Measurements from ENCODE around the gene PITPNC1.

The PITPNC1 gene

DNA sequence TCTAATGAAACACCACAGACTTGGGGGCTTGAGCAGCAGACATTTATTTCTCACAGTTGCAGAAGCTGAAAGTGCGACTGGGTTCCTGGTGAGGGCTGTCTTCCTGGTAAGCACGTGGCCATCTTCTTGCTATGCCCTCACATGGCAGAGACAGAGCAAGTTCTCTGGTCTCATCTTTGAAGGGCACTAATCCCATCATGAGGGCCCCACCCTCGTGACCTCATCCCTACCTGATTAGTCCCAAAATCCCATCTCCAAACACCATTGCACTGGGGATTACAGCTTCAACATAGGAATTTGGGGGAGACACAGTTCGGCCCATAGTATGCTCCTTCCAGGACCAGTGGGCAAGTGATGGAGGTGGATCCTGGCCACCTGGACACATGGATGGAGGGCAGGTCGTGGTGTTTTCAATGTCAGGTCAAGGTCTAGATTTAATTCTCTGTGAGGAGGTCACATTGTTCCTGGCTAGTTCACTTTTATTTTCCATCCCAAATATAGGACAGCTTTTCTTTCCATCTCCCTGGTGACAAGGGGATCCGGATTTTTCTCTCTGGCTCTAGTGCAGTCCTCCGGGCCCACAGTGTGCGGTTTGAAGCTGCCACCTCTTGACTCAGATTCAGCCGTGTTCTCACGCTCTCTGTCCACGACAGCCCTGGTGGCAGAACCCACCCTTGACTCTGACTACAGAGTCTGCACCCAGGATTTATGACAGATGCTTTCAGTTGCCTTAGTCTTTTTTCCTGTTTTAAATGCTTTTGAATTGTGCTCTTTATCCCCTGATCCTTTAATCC, 180.2 kb downstream of the PITPNC1 start:
- Mint-ChIP-seq H3K4me3 (no peak overlapping the region), H3K27me3 (no peaks in the 10 kb centered on the region), H3K4me1 (no peaks in the 10 kb centered on the region), H3K9me3 (peaks cover 6% of the 10 kb centered on the region), H3K36me3 (peaks cover 34% of the 10 kb centered on the region), H3K27ac (no peak overlapping the region)
- no peak for ATAC-seq

DNA sequence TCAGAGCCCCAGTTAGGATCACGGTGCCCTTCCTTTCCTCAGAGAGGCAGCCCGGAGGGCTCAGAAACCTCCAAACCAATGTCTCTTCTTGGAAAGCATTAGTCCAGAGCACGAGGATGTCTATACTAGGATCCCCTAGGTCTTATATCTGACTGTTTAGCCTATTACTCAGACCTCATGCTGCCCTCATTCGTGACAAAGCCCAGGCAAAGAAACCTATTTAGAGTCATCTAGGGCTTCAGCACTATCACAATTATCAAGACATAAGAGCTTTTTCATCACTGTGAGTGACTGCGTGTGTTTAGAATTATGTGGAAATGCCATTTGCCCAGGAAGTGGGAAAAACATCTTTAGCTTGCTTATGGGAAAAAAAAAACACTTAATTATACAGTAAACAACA, 180.8 kb downstream of the PITPNC1 start:
- H3K9me3 Mint-ChIP-seq = peaks cover 6% of the 10 kb centered on the region

DNA sequence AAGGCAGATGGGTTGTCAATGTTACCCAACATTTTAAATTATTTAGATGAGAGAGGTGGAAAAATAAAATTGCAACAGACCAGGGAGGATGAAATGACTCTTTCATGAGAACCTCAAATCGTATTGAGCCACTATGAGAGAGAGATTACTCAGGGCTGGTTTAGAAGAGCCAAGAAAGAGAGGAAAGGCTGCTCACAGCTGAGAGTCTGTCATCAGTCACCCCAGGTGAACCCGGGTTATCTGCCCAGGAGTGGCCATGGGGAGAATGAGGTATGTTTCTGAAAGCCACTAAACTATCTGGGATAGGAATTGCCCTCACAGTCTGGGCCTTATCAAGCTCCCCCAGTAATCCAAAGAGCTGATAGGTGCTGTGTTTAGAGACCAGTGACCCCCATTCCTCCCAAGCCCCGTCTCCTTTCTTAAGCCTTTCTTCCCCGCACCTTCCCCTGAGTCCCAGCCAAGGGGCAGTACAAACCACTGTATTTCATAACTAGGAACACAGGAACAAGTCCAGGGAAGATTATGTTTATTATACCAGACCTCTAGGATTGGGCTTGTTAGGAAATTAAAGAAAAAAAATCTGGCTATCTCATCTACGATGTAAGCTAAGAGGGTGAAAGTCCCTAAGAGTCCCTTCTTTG, 181.8 kb downstream of the PITPNC1 start:
- no peak overlapping the region for H3K4me3 Mint-ChIP-seq
- peaks cover 34% of the 10 kb centered on the region for H3K36me3 Mint-ChIP-seq
- no peak overlapping the region for H3K27ac Mint-ChIP-seq
- no peaks in the 10 kb centered on the region for H3K27me3 Mint-ChIP-seq
- no peaks in the 10 kb centered on the region for H3K4me1 Mint-ChIP-seq
- peaks cover 6% of the 10 kb centered on the region for H3K9me3 Mint-ChIP-seq
- no peak for ATAC-seq

More for the DNA sequence above, 180.8 kb downstream of the PITPNC1 start:
- no peak overlapping the region for H3K27ac Mint-ChIP-seq
- H3K4me1 Mint-ChIP-seq = no peaks in the 10 kb centered on the region
- no peak for ATAC-seq
- H3K4me3 Mint-ChIP-seq = no peak overlapping the region
- peaks cover 34% of the 10 kb centered on the region for H3K36me3 Mint-ChIP-seq
- H3K27me3 Mint-ChIP-seq = no peaks in the 10 kb centered on the region

DNA sequence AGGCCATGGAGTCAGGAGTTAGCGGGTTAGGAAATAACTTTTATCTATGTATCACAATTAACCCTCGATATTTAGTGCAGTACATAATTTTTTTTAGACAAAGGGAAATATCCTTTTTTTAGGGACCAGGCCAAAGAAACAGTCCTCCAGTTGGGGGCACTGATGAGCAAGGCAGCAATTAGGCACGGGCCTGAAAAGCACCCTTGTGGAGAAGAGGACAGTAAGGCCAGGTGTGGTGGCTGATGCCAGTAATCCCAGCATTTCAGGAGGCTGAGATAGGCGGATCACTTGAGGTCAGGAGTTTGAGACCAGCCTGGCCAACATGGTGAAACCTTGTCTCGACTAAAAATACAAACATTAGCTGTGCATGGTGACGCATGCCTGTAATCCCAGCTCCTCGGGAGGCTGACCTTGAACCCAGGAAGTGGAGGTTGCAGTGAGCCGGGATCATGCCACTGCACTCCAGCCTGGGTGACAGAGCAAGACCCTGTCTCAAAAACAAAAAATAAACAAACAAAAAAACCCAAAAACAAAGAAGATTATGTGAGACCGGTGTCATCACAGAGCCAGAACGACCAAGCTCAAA, 182.4 kb downstream of the PITPNC1 start:
- Mint-ChIP-seq H3K27me3 (no peaks in the 10 kb centered on the region), H3K9me3 (peaks cover 6% of the 10 kb centered on the region), H3K27ac (no peak overlapping the region), H3K4me3 (no peak overlapping the region), H3K36me3 (peaks cover 32% of the 10 kb centered on the region), H3K4me1 (no peaks in the 10 kb centered on the region)
- no peak for ATAC-seq

DNA sequence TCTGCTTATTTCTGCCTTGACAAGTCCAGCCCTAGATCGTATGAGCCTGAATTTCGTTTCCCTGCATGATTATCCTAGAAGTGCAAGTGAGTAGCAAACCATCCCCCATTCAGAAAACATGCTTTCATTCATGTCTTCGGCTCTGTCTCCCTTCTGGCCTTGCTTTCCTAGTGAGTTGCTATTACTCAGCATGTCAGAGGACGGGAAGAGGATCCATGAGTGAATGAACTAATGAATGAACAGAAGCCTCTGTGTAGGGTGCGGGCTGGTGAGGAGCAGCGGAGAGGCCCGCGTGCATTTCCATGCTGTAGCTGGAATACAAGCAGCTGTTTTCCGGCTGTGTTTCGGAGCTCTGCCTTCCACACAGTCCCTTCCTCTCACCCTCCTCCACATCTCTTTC, 184.9 kb downstream of the PITPNC1 start:
- H3K4me1 Mint-ChIP-seq = no peaks in the 10 kb centered on the region
- peaks cover 2% of the 10 kb centered on the region for H3K9me3 Mint-ChIP-seq
- no peak overlapping the region for H3K4me3 Mint-ChIP-seq
- ATAC-seq = no peak
- H3K27me3 Mint-ChIP-seq = no peaks in the 10 kb centered on the region
- no peak overlapping the region for H3K27ac Mint-ChIP-seq
- H3K36me3 Mint-ChIP-seq = peaks cover 17% of the 10 kb centered on the region

DNA sequence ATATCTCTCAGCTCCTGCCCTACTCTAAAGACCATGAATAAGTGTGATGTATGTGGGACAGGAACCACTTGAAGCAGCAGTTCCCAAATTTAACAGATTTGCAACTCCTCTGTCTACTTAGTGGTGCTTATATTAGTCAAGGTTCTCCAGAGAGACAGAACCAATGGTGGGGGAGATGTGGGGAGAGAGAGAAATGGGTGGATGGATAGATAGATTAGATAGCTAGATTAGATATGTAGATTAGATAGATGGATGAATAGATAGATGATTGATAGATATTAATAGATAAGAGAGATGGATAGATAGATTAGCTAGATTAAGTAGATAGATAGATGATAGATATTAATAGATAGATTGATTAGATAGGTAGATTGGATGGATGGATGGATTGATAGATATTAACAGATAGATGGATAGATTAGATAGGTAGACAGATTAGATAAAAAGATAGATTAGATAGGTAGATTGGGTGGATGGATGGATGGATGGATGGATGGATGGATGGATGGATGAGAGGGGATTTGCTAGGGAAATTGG, 186.7 kb downstream of the PITPNC1 start:
- Mint-ChIP-seq H3K36me3 (peaks cover 12% of the 10 kb centered on the region), H3K9me3 (no peaks in the 10 kb centered on the region), H3K4me1 (peaks cover 4% of the 10 kb centered on the region), H3K4me3 (no peak overlapping the region), H3K27me3 (no peaks in the 10 kb centered on the region), H3K27ac (no peak overlapping the region)
- ATAC-seq = no peak

DNA sequence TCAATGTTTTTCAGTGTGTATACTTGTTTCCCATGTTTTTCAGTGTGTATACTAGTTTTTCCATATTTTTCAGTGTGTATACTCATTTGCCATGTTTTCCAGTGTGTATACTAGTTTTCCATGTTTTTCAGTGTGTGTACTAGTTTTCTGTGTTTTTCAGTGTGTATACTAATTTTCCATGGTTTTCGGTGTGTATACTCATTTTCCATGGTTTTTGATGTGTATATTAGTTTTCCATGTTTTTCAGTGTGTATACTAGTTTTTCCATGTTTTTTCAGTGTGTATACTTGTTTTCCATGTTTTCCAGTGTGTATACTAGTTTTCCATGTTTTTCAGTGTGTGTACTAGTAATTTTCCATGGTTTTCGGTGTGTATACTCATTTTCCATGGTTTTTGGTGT, 188.0 kb downstream of the PITPNC1 start:
- peaks cover 12% of the 10 kb centered on the region for H3K36me3 Mint-ChIP-seq
- no peak for ATAC-seq
- no peak overlapping the region for H3K27ac Mint-ChIP-seq
- no peak overlapping the region for H3K4me3 Mint-ChIP-seq
- H3K27me3 Mint-ChIP-seq = no peaks in the 10 kb centered on the region
- no peaks in the 10 kb centered on the region for H3K9me3 Mint-ChIP-seq
- peaks cover 17% of the 10 kb centered on the region for H3K4me1 Mint-ChIP-seq

DNA sequence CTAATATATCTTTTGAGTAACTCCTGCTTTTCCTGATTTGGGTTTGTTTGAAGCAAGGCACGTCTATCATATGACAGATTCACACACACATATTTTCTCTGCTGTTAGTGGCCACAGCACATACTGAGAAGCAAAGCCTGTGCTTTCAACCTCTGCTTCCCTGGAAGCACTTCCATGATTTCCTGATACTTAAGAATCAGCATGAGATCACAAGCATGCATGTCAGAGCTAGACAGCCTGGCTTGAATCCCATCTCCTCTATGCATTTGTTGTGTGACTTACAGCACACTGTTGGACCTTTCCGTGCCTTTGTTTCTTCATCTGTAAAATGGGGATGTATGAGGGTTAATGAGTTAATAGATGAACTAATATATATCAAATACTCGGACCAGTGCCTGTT, 189.6 kb downstream of the PITPNC1 start:
- H3K36me3 Mint-ChIP-seq = peaks cover 12% of the 10 kb centered on the region
- H3K4me1 Mint-ChIP-seq = peaks cover 33% of the 10 kb centered on the region
- no peaks in the 10 kb centered on the region for H3K9me3 Mint-ChIP-seq
- no peaks in the 10 kb centered on the region for H3K27me3 Mint-ChIP-seq
- no peak overlapping the region for H3K27ac Mint-ChIP-seq
- H3K4me3 Mint-ChIP-seq = no peak overlapping the region
- ATAC-seq = no peak

DNA sequence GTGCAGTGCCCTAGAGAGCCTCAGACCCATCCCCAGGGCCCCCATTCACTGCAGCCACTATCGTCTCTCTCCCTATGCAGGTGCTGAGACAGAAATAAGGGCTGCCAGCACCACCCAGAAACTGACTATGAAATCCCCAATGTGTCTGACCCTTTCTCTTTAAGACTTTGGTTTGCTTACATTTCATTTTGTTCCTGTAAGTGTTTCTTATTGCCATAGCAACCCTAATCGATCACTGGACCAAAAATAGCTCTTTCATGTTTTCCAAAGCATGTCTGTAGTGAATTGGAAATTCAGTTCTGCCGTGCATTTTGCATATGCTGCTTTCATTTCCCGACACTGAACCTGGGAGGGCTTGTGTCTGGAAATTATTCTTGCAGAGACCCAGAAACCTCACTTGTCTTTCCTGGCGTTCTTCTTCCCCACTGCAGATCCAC, 192.0 kb downstream of the PITPNC1 start:
- no peaks in the 10 kb centered on the region for H3K9me3 Mint-ChIP-seq
- peak overlapping the region; percentile 57 for H3K4me3 Mint-ChIP-seq
- peaks cover 21% of the 10 kb centered on the region for H3K36me3 Mint-ChIP-seq
- H3K4me1 Mint-ChIP-seq = peaks cover 55% of the 10 kb centered on the region
- ATAC-seq = peak; percentile 67
- H3K27ac Mint-ChIP-seq = peak overlapping the region; percentile 87
- H3K27me3 Mint-ChIP-seq = peaks cover 18% of the 10 kb centered on the region

DNA sequence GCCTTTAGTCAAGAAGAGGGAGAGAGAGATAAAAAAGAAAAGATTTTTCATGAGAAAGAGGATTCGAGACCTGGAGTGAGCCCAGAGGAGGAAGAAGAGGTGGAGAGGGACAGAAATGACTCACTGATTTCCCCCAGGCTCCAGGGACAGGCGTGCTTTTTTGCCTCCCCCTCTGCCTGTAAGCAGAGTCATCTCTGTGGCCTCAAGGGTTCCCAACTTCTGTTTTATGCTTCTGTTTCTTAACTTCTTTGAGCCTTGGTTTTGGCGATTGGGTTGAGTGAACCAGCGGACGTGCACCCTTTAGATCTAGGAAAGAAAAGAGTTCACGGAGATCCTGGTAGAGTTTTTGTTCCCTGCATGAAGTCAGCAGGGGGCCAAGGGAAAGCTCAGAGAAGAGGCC, 192.8 kb downstream of the PITPNC1 start:
- ATAC-seq = peak; percentile 63
- Mint-ChIP-seq H3K27me3 (peaks cover 18% of the 10 kb centered on the region), H3K27ac (peak overlapping the region; percentile 87), H3K9me3 (no peaks in the 10 kb centered on the region), H3K36me3 (peaks cover 21% of the 10 kb centered on the region), H3K4me3 (peak overlapping the region; percentile 57), H3K4me1 (peaks cover 64% of the 10 kb centered on the region)

DNA sequence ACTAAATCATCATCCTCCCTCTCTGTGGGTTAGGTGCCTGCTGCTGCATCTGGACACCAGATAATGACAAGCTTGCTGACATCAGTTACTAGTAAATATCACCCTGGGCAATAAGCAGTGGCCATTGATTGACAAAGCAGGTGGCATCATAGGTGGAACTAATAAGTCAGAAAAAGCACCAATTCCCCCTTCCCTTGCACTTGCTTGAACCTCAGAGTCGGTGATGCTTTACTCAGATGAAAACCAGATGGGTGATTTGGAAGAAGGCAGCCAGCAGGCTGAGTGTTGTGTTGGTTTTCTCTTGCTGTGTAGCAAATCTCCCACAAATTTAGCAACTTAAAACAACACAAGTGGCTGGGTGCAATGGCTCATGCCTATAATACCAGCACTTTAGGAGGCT, 193.7 kb downstream of the PITPNC1 start:
- H3K4me3 Mint-ChIP-seq = no peak overlapping the region
- H3K4me1 Mint-ChIP-seq = peaks cover 73% of the 10 kb centered on the region
- peaks cover 18% of the 10 kb centered on the region for H3K27me3 Mint-ChIP-seq
- ATAC-seq = no peak
- no peaks in the 10 kb centered on the region for H3K9me3 Mint-ChIP-seq
- H3K36me3 Mint-ChIP-seq = peaks cover 21% of the 10 kb centered on the region
- H3K27ac Mint-ChIP-seq = peak overlapping the region; percentile 87

DNA sequence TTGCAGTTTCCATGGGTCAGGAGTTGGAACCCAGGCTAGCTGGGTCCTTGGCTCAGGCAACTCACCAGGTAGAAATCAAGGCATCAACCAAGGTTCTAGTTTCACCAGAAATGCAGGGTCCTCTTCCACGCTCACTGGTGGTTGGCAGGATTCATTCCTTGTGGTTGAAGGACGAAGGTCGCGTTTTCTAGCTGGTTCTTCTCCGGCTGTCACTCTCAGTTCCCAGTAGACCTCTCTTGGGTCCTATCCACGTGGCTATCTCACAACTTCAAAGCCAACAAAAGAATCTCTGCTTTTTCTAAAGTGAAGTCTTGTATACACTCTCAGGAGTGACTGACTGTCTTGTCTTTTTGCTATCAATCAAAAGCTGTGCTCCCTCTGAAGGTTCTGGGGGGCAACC, 194.4 kb downstream of the PITPNC1 start:
- ATAC-seq = no peak
- Mint-ChIP-seq H3K27ac (peak overlapping the region; percentile 87), H3K9me3 (no peaks in the 10 kb centered on the region), H3K36me3 (peaks cover 21% of the 10 kb centered on the region), H3K4me1 (peaks cover 80% of the 10 kb centered on the region), H3K4me3 (no peak overlapping the region), H3K27me3 (peaks cover 18% of the 10 kb centered on the region)

DNA sequence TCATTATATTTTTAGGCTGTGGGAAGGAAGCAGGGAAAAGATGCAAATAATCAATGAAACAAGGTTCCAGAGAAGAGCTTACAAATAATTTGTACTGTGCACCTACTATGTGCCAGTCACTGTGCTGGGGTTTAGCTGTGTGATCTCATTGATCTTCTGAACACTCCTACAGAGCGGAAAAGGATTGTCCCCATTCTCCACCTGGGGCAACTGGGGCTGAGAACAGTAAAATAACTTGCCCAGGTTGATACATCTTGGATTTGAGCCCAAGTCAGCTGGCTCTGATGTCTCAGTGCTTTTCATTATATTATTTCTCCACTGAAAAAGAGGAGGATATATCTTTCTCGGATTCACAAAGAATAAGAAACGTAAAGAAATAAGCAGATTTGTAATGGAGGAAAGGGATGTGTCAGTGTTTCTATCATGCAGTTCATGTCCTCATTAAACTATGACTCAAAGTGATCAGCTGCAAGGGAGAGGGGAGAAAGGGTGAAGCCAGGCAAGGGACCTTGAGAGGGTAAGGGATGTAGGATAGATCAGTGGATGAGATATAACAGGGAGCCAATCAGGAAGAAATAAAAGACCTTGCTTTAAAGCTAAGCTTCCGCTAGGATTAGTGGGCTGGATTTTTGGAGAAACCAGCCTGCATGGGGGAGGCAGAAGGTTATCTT, 197.0 kb downstream of the PITPNC1 start:
- Mint-ChIP-seq H3K27me3 (peaks cover 18% of the 10 kb centered on the region), H3K27ac (peak overlapping the region; percentile 84), H3K4me1 (peaks cover 87% of the 10 kb centered on the region), H3K36me3 (peaks cover 21% of the 10 kb centered on the region), H3K9me3 (no peaks in the 10 kb centered on the region), H3K4me3 (peak overlapping the region; percentile 50)
- peak; percentile 42 for ATAC-seq

DNA sequence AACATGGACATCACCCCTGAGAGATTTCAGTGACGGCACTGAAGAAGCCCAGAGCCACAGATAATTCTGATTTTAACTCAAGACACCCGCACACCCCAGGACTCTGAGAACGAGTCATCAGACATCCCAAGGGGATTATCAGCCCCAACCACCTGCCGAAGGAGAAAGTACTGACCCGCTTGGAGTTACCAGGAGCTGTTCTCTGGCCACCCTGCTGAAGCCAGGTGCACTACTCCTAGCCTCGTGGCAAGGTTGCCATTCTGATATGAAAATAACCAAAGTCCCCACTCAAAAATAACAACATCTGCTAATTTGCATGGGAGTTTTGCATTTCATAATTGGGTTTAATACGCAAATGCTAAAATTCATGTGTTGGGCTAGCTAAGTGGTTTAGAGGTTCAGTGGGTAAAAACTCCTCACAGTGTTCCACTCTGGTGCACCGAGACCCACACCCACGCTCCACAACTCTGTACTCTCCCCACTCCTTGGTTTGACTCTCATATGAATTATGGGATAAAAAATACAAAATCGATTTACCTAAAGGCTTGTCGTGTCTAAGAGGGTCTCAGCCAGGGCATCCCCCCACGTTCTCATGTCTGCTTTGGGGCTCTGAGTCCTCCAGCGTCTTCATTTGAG, 197.7 kb downstream of the PITPNC1 start:
- peaks cover 18% of the 10 kb centered on the region for H3K27me3 Mint-ChIP-seq
- peak overlapping the region; percentile 50 for H3K4me3 Mint-ChIP-seq
- H3K36me3 Mint-ChIP-seq = peaks cover 21% of the 10 kb centered on the region
- H3K4me1 Mint-ChIP-seq = peaks cover 82% of the 10 kb centered on the region
- H3K9me3 Mint-ChIP-seq = no peaks in the 10 kb centered on the region
- peak overlapping the region; percentile 84 for H3K27ac Mint-ChIP-seq
- ATAC-seq = peak; percentile 79

DNA sequence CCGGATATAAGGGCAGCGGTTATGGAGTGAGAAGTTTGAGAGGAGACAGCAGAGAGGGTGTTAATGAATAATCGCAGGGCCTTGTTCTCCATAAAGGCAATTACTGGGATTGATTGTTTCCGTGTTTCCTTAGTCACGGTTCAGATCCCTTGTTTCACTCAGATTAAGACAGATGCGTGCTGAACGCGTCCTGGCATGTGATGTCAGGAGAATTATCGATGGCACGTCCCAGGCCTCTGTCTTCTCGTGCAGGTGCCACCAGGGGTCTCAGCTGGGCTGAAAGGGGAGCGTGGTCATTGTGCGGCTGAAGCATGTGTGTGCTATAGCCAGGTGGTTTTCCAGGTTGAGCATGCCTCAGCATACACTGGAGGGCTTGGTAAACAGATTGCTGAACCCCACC, 198.2 kb downstream of the PITPNC1 start:
- peak; percentile 48 for ATAC-seq
- peaks cover 21% of the 10 kb centered on the region for H3K36me3 Mint-ChIP-seq
- peaks cover 18% of the 10 kb centered on the region for H3K27me3 Mint-ChIP-seq
- no peaks in the 10 kb centered on the region for H3K9me3 Mint-ChIP-seq
- H3K4me3 Mint-ChIP-seq = peak overlapping the region; percentile 50
- peak overlapping the region; percentile 84 for H3K27ac Mint-ChIP-seq
- H3K4me1 Mint-ChIP-seq = peaks cover 77% of the 10 kb centered on the region

Measured in stimulated activated memory B cell treated with anti-CD40 and anti-IgM and Interleukin-4, amounts not matched to agents 10 μg/mL and 1 μg/mL and 100 μg/mL, for 72 hours (primary cell).